Epithelial cell of esophagus (primary cell): Measurements from ENCODE around the gene HDAC4.

Experiments
- DNase-seq: peaks from one replicate; pipeline ENCODE4 v3.0.0; 2010; ENCODE audit warnings: low read depth
- H3K4me3 ChIP-seq: 2 replicates; pipeline ENCODE4 v1.5.1; 2011; ENCODE audit warnings: mild to moderate bottlenecking, low read length, control low read depth
- CTCF ChIP-seq: IDR thresholded peaks from 2 replicates; pipeline ENCODE4 v1.5.1; 2011; ENCODE audit warnings: low read depth, mild to moderate bottlenecking, low read length, control low read depth, inconsistent platforms; ENCODE audit not compliant: insufficient read depth; ENCODE audit errors: missing control alignments

The HDAC4 gene

GRCh38 chr2:239186516-239187357 lies 214.1 kb downstream of the HDAC4 start:
- no peak for TF ChIP-seq CTCF
- no peak for DNase-seq
- H3K4me3 ChIP-seq, result no peak overlapping the region

GRCh38 chr2:239184968-239185903 lies 215.6 kb downstream of the HDAC4 start:
- no peak for DNase-seq
- no peak for TF ChIP-seq CTCF
- H3K4me3 ChIP-seq, result no peak overlapping the region

- no peak for DNase-seq
- H3K4me3 ChIP-seq, result no peak overlapping the region
- TF ChIP-seq CTCF, result no peak
These were observed 216.6 kb downstream of the HDAC4 start for GRCh38 chr2:239184179-239184578.

GRCh38 chr2:239182981-239183791 lies 217.6 kb downstream of the HDAC4 start:
- no peak for DNase-seq
- no peak overlapping the region for H3K4me3 ChIP-seq
- no peak for TF ChIP-seq CTCF

- DNase-seq, result no peak
- TF ChIP-seq CTCF, result no peak
- no peak overlapping the region for H3K4me3 ChIP-seq
These were observed 218.8 kb downstream of the HDAC4 start for GRCh38 chr2:239181903-239182581.
